ENCODE data around the gene SPP1. TPM values are rescaled to one million over a fixed set of nuclear protein-coding genes. Genes with fewer than 3 reads are reported as not detected.
"Not testable (repeated sequence)": the region's sequence is repeated elsewhere in the genome, so short reads cannot be mapped to it uniquely, and the experiment has no call there.

Gene SPP1
- total RNA-seq, result not detected in 2 replicates

DNA sequence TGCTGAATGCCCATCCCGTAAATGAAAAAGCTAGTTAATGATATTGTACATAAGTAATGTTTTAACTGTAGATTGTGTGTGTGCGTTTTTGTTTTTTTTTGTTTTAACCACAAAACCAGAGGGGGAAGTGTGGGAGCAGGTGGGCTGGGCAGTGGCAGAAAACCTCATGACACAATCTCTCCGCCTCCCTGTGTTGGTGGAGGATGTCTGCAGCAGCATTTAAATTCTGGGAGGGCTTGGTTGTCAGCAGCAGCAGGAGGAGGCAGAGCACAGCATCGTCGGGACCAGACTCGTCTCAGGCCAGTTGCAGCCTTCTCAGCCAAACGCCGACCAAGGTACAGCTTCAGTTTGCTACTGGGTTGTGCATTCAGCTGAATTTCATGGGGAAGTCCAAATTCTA is at the start of gene SPP1:
Gene SPP1, plus strand, starts transcription at position 249 of the 400 bp plus-strand sequence. CDS start 1,182 bp downstream, outside the sequence.
- no peak for DNase-seq (ENCODE audit: low read depth in 2 of 2)

DNA sequence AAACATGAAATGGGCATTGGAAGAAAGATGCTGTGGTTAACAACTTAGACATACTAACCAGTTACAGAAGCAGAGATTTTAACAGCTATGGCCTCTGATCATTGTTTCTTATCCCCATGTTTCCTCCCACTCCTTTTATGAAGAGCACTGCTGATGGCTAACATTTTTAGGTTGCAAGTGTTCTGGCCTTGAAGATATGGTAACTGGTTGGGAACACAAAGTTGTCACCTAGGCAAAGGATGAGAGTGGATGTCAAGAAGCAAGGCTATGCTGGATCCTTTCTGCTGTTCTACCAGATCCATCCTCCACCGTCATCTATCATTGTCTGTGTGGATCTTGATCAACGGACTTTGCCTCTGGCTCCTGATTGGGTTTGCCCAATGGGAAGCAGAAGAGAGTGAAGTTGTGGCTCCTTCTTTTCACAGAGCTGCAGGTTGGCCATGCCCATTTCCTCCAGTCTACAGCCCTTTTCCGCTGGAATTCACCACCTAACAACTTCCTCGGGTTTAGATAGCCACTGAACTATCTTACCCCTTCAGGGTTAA is 48.9 kb upstream of the SPP1 start:
- DNase-seq (ENCODE audit: low read depth in 2 of 2), result no peak

DNA sequence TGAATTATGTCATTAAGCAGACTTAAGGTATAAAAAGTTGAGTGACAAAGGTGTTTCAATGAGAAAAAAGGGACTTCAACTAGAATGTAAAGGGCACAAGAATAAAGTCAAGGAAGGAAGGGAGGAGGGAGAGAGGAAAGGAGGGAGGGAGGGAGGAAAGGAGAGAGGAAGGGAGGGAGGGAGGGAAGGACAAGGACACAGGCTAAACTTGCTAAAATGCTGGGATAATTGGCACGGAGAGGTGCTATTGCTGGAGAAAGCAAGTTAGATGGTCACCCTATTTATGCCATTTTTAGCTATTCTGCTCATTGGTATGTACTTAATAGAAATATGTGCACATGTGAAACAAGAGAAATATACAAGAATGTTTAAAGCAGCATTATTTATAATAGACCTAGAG is 44.9 kb upstream of the SPP1 start:
- DNase-seq (ENCODE audit: low read depth in 2 of 2), result no peak

DNA sequence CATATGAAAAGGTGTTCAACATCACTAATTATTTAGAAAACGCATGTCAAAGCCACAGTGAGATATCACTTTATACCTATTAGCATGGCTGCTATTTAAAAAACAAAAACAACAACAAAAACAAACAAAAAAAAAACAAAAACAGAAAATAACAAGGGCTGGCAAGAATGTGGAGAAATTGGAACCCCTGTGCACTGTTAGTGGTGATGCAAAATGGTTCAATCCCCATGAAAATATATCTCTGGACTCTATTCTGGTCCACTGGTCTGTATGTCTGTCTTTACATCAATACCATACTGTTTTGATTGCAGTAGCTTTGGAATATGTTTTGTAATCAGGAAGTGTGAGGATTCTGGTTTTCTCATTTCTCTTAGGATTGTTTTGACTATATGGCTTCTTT is 43.6 kb upstream of the SPP1 start:
- no peak for DNase-seq (ENCODE audit: low read depth in 2 of 2)

DNA sequence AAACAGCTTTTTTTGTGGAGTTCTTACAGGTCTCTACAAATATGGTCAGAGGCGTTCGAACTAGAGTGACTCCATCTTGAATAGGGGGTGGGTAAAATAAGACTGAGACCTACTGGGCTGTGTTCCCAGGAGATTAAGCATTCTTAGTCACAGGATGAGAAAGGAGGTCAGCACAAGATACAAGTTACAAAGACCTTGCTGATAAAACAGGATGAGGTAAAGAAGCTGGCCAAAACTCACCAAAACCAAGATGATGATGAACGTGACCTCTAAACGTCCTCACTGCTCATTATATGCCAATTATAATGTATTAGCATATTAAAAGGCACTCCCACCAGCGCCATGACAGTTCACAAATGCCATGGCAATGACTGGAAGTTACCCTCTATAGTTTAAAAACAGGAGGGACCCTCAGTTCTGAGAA is 42.8 kb upstream of the SPP1 start:
- DNase-seq (ENCODE audit: low read depth in 2 of 2), result no peak

DNA sequence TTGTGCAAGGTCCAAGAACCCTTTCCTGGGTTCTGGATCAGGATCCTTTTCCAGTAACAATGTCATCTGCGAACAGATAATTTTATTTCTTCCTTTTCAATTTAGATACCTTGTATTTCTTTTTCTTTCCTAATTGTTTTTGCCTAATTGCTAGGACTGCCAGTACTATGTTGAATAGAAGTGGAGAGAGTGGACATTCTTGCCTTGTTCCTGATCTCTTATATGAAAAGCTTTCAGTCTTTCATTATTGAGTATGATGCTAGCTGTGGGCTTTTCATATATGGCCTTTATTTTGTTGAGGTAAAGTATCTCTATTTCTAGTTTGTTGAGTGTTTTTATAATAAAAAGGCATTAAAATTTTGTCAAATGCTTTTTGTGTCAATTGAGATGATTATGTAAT is 42.2 kb upstream of the SPP1 start:
- no peak for DNase-seq (ENCODE audit: low read depth in 2 of 2)

DNA sequence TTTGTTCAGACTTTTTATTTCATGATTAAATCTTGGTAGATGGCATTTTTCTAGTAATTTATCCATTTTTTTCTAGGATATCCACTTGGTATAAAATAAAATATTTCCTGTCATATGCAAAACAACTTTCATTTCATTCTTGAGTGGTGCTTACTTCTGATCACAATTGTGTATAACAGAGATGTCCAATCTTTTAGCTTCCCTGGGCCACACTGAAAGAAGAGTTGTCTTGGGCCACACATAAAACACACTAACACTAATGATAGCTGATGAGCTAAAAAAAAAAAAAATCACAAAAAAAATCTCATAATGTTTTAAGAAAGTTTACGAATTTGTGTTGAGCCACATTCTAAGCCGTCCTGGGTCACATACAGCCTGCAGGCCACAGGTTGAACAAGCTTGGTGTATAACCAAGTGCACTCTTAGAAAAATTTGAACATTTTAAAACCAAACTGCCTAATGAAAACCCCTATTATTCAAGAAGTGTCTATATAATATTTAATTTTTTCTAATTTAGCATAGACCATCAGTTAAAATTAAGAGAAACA is 41.3 kb upstream of the SPP1 start:
- no peak for DNase-seq (ENCODE audit: low read depth in 2 of 2)

DNA sequence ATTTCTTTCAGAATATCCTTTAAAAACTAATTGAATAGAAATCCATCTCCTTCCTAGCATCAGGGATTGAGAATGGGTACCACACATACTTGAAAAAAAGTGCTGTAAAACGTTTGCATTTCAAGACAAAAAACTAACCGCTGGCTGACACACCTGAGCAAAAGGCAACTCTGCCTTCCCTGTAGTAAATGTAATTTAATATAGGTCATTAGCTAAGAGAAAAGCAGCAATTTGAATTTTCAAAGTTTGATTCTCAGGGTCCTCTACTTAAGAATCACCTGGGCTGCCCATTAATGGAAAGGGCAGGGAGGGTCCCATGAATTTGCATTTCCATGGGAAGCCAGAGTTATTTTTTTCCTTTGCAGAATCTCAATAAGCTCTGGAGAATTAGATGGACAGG is 40.5 kb upstream of the SPP1 start:
- no peak for DNase-seq (ENCODE audit: low read depth in 2 of 2)

DNA sequence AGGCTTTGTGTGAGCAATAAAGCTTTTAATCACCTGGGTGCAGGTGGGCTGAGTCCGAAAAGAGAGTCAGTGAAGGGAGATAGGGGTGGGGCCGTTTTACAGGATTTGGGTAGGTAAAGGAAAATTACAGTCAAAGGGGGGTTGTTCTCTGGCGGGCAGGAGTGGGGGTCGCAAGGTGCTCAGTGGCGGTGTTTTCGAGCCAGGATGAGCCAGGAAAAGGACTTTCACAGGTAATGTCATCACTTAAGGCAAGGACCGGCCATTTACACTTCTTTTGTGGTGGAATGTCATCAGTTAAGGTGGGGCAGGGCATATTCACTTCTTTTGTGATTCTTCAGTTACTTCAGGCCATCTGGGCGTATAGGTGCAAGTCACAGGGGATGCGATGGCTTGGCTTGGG is 39.6 kb upstream of the SPP1 start:
- not testable (repeated sequence) for DNase-seq (ENCODE audit: low read depth in 2 of 2)

DNA sequence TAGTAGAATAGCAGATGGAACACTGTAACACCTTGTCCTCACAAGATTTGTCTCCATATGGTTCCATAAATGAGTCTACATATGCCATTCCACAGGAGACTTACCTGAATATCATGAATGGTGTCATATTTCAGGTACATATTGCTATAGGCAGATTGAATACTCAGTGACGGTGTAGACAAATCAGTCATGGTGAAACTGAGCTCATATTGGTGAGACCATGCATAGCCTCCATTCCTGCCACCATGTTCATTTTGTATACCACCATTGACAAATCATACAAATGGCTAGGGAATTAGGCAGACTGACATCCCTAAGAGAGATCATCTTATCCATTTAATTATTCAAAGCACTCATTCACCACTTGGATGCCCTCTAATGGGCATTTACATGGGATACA is 38.0 kb upstream of the SPP1 start:
- DNase-seq (ENCODE audit: low read depth in 2 of 2), result no peak

DNA sequence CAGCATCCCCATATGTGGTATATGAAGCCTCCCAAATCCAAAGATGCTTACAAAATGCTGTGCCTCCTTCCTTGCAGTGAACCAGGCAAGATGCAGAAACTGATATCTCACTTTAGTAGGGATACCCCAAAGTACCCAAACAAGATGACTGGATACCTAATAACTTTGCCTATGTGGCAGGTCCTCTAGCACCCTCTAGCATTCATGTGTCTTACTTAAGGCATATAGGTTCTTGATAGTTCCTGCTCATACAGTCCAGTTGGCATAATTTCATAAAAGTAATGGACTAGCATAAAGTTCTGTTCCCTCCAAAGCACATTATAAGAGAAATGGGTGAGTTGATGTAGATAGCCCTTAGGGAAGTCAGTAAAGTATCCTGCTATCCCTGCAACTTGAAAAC is 36.8 kb upstream of the SPP1 start:
- DNase-seq (ENCODE audit: low read depth in 2 of 2), result no peak

DNA sequence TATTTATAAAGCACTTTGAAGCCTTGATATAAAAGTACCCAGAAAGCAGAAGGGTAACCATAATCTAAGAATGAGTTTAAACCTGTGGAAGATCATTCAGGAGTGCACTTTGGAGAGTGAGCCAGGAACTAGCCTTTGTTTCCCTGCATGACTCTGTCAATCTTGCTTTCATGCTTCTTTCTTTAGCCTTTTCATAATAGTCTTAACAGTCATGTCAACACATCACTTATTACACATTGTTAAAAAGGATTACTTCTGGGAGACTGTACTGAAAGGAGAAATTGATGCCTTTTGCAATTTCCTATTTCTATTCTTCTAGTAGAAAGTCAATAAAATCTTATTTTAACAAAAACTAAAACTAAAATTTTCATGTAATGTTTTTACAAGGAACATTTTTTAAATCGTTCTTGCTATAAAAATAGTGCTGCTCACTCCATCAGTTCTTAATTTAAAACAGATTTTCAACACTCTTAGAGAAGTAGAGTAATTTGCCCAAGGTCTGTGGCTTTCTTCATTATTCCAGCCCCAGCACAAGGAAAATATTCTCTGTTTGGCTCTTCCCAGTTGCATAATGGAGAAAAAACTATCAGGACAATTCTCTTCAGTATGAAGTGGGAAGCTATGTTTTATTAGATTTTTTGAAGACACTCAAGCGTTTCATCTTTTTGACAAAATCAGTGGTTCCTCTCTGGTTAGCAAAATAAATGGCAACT is 35.4 kb upstream of the SPP1 start:
- no peak for DNase-seq (ENCODE audit: low read depth in 2 of 2)

DNA sequence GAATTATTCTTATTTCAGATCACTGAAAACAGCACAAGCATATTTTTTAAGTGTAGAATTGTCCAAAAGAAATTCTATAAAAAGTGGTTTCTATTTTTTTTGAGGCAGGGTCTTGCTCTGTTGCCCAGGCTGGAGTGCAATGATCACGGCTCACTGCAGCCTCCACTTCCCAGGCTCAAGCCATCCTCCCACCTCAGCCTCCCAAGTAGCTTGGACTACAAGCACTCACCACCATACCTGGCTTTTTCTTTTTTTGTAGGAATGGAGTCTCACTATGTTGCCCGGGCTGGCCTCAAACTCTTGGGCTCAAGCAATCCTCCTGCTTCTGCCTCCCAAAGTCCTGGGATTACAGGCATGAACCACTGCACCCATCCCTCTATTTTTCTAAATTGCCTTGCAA is 34.7 kb upstream of the SPP1 start:
- not testable (repeated sequence) for DNase-seq (ENCODE audit: low read depth in 2 of 2)

DNA sequence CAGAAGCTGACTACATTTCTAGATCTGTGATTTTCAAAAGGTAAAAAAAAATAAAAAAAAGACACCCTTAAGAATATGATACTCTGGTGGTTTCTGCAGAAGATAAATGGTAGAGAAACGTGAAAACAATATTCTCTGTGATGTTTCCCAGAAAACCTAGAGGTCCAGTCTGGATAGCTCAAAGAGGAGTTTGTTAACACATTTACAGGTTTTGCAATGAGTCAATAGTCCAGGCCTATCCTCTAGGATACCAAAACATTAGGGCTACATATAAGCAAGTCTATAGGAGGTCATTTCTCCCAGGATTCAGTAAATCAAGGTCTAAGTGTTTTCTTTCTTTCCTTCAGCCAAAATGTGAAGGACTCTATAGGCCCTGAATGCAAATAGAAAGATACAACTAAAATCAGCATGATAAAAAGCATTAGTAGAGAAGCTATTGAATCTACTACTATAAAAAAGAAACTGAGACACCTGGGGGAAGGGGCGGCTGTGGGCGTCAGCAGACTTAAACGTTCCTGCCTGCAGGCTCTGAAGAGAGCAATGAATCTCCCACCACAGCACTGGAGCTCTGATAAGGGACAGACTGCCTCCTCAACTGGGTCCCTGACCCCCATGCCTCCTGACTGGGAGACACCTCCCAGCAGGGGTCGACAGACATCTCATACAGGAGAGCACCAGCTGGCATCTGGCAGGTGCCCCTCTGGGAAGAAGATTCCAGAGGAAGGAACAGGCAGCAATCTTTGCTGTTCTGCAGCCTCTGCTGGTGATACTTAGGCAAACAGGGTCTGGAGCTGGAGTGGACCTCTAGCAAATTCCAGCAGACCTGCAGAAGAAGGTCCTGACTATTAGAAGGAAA is 33.7 kb upstream of the SPP1 start:
- no peak for DNase-seq (ENCODE audit: low read depth in 2 of 2)

DNA sequence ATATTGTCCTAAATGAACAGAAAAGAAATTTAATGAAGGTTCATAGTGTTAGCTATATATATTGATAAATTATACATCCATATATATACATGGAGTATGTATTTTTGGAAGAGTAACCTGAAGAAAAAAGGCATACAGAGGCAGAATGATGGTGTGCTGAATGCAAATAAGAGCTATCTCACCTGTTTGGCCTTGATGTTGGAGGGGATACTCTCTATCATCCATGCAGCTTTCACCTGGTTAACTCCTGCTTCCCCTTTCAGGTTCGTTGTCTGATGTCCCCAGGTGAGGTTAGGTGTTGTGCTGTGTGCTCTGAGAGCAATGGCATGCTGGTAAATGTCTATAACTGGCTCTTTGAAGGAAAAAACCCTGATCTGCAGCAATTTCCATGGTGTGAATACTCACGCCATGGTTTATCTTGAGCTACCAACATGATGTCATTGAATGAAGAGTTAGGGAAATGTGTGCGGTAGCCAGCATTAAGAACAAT is 31.8 kb upstream of the SPP1 start:
- DNase-seq (ENCODE audit: low read depth in 2 of 2), result no peak

DNA sequence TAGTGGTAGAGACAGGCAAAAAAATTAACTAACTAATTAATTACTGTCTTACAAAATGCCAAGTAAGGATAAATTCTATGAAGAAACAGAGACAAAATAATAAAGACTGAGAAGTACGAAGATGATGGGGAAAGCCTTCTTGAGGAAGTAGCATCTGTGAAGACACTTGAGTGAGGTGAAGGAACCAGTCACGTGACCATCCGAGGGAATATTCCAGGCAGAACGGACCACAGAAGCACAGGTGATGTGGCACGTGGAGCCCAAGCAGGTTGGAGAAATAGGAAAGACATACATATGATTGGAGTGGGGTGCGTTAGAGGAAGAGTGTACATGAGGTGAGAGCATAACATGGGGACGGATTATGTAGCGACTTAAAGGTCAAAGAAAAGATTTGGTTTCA is 30.5 kb upstream of the SPP1 start:
- no peak for DNase-seq (ENCODE audit: low read depth in 2 of 2)

DNA sequence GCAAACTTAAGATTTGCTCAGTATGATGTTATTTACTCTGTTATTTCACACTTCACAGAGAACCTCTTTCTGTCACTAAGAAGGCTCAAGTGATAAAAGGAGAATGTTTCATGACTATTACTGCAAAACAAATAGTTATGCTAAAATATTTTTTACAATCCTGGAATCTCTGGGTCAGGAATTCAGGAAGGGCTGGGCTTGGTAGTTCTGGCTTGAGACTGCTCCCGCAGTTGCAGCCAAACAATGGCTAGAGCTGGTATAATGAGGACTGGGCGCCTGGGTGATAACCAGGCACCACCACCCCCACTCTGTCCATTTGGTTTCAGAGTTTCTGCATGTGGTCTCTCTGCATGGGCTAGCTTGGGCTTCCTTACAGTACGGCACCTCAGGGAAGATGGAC is 28.7 kb upstream of the SPP1 start:
- no peak for DNase-seq (ENCODE audit: low read depth in 2 of 2)

DNA sequence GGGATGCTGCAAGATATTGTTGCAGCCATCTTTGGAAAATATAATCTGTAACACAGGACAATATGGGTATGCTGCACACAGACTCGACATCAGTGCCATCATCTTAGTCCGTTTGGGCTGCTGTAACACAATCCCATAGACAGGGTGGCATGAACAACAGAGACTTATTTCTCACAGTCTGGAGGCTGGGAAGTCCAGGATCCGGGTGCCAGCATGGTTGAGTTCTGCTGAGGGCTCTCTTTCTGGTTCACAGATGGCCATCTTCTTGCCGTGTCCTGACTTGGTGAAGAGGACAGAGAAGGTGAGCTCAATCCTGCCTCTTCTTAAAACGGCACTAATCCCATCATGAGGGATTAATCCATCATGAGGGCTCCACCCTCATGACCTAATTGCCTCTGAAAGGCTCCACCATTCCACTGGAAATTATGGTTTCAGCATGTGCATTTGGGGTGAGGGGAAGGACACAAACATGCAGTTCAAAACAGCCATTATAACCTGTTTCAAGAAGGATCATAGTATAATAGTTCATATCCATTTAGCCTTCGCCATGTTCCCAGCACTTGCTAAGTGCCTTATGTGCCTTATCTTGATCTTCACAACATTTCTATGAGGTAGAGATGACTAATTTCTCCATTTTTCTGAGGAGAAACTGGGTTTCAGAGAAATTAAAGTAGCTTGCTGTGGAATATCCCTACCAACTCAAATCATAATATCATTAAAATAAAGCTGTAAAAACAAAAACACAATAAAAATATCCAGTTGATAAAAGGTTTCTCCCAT is 27.9 kb upstream of the SPP1 start:
- no peak for DNase-seq (ENCODE audit: low read depth in 2 of 2)

DNA sequence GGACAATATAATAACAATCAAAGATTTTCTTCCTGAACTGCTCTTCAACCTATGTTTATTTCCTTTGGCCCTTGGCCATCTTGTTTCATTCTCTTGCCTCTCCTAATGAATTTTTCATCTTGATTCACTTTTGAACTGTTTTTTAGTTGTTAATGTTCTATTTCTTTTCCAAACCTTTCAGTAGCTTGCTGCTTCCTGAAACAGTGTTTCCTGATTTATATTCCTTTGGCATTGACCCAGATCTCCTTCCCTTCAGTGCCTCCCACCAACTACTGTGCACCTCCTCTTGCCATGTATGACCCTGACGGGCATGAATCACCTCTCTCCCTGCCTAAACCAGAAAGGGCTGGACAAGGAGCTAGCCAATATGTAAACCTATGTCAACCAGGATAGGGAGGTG is 25.6 kb upstream of the SPP1 start:
- peak; percentile 15 to 77 for DNase-seq (ENCODE audit: low read depth in 2 of 2)

DNA sequence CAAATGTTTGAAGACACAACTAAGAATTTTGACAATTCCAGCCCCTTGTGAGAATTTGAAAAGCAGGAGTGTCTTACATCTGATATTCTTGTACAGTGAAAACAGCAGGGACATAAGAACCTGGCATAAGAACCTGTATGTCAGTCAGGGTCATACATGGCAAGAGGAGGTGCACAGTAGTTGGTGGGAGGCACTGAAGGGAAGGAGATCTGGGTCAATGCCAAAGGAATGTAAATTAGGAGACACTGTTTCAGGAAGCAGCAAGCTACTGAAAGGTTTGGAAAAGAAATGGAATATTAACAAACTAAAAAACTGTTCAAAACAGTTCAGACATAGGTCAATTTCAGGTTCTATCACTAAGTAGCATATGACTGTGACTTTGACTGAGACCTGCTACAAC is 25.0 kb upstream of the SPP1 start:
- no peak for DNase-seq (ENCODE audit: low read depth in 2 of 2)

DNA sequence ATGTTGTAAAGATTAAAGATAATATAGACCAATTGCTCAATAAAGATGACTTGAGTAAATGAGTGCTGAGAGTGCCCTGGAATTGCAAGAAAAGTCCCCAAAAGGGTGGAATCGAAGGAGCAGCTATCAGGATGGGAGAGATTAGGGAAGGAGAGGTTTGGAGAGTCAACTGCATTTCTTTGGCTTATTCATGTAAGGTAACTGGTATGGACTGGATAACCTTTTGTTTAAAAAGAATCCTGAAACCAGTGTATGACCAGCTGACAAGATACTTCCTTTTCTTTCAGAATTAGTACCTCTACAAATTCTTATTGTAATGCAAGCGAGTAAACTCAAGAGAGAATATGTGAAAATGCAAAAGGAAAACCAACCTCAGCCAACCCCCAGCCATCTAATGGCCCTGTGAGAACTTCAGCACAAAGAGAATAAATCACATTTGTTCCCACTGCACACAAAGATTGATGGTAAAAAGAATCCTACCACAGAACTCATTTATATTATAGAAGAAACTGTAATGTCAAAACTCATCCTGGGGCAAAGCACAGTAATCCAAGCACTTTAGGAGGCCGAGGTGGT is 24.5 kb upstream of the SPP1 start:
- no peak for DNase-seq (ENCODE audit: low read depth in 2 of 2)
